Neural cell (in vitro differentiated cells): ENCODE data around the gene GSG1.

Source experiments
- EP300 ChIP-seq: fragments of 450-650 bp; conservative IDR thresholded peaks from 2 replicates; pipeline ENCODE4 v1.6.1; 2014; ENCODE audit warnings: antibody characterized with exemption, mild to moderate bottlenecking, moderate library complexity; ENCODE audit not compliant: poor library complexity, severe bottlenecking
- POLR2AphosphoS5 ChIP-seq: IDR thresholded peaks from 2 replicates; pipeline ENCODE4 v1.6.1; 2012
- TF ChIP-seq, protein P1 (sequence below): fragments of 450-650 bp; IDR thresholded peaks from 2 replicates; pipeline ENCODE4 v1.5.1; 2014; ENCODE audit warnings: antibody characterized with exemption, mild to moderate bottlenecking, moderate library complexity; ENCODE audit not compliant: poor library complexity, severe bottlenecking
- TF ChIP-seq, protein P2 (sequence below): IDR thresholded peaks from 2 replicates; pipeline ENCODE4 v1.6.1; 2012; ENCODE audit warnings: borderline replicate concordance

DNA sequence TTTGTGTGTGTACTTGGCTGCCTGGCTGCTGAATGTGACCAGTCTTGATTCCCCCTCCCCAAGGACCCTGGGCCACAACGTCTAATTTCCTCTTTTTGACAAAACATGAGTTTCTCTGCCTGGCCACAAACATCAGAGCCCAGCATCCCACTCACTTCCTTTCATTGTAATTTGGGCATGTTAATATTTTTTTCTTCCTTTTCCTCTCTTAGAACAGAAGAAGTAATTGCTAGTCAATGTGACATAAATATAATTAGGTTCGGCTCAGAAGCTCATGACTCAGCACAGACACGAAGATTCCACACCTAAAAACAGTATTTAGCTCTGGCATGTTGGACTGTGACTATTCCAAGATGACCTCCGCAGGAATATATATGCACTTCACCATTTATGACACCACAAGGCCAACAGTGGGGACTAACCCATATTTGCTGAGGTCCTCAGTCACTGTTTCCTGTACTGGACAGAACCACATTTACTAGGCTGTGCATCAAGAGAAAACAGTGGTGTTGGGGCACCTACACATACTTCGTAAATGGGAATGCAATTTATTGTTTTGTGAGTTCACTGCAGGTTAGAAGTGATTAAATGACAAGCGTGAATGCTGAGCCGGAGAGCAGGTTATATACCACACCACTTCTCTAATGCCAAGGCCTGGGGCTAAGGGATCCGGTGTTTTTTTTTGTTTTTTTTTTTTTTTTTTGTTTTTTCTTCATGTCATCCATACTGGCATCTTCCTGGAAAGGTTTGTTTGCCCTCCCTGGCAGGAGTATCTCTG is 4.2 kb downstream of the GSG1 start:
- TF ChIP-seq, protein P1, sequence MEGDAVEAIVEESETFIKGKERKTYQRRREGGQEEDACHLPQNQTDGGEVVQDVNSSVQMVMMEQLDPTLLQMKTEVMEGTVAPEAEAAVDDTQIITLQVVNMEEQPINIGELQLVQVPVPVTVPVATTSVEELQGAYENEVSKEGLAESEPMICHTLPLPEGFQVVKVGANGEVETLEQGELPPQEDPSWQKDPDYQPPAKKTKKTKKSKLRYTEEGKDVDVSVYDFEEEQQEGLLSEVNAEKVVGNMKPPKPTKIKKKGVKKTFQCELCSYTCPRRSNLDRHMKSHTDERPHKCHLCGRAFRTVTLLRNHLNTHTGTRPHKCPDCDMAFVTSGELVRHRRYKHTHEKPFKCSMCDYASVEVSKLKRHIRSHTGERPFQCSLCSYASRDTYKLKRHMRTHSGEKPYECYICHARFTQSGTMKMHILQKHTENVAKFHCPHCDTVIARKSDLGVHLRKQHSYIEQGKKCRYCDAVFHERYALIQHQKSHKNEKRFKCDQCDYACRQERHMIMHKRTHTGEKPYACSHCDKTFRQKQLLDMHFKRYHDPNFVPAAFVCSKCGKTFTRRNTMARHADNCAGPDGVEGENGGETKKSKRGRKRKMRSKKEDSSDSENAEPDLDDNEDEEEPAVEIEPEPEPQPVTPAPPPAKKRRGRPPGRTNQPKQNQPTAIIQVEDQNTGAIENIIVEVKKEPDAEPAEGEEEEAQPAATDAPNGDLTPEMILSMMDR, result no peak
- TF ChIP-seq POLR2AphosphoS5 (no peak), EP300 (no peak)
- TF ChIP-seq, protein P2, sequence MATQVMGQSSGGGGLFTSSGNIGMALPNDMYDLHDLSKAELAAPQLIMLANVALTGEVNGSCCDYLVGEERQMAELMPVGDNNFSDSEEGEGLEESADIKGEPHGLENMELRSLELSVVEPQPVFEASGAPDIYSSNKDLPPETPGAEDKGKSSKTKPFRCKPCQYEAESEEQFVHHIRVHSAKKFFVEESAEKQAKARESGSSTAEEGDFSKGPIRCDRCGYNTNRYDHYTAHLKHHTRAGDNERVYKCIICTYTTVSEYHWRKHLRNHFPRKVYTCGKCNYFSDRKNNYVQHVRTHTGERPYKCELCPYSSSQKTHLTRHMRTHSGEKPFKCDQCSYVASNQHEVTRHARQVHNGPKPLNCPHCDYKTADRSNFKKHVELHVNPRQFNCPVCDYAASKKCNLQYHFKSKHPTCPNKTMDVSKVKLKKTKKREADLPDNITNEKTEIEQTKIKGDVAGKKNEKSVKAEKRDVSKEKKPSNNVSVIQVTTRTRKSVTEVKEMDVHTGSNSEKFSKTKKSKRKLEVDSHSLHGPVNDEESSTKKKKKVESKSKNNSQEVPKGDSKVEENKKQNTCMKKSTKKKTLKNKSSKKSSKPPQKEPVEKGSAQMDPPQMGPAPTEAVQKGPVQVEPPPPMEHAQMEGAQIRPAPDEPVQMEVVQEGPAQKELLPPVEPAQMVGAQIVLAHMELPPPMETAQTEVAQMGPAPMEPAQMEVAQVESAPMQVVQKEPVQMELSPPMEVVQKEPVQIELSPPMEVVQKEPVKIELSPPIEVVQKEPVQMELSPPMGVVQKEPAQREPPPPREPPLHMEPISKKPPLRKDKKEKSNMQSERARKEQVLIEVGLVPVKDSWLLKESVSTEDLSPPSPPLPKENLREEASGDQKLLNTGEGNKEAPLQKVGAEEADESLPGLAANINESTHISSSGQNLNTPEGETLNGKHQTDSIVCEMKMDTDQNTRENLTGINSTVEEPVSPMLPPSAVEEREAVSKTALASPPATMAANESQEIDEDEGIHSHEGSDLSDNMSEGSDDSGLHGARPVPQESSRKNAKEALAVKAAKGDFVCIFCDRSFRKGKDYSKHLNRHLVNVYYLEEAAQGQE, result no peak
